SK-N-SH treated with all-trans-retinoic acid at 6 μM for 48 hours (cell line): ENCODE results near the gene CCDC152.

Experiments used
- ARNTL ChIP-seq: fragments of 450-650 bp; formaldehyde crosslinking; IDR thresholded peaks from 2 replicates; pipeline ENCODE4 v1.5.0; 2020; ENCODE audit warnings: low read depth, mild to moderate bottlenecking, moderate library complexity, borderline replicate concordance
- PATZ1 ChIP-seq: fragments of 250-450 bp; sonication (Bioruptor Pico); IDR thresholded peaks from 2 replicates; pipeline ENCODE4 v1.8.0; 2020; ENCODE audit warnings: mild to moderate bottlenecking, moderate library complexity, borderline replicate concordance
- RARB ChIP-seq: fragments of 250-450 bp; sonication (Bioruptor Pico); IDR thresholded peaks from 2 replicates; pipeline ENCODE4 v1.8.0; 2021; ENCODE audit warnings: mild to moderate bottlenecking, moderate library complexity
- SNAI2 ChIP-seq: fragments of 250-450 bp; sonication (Bioruptor Pico); IDR thresholded peaks from 2 replicates; pipeline ENCODE4 v1.5.0; 2020; ENCODE audit warnings: mild to moderate bottlenecking, moderate library complexity
- TSHZ2 ChIP-seq: fragments of 250-450 bp; sonication (Bioruptor Pico); IDR thresholded peaks from 2 replicates; pipeline ENCODE4 v1.5.0; 2020; ENCODE audit warnings: mild to moderate bottlenecking, moderate library complexity

DNA sequence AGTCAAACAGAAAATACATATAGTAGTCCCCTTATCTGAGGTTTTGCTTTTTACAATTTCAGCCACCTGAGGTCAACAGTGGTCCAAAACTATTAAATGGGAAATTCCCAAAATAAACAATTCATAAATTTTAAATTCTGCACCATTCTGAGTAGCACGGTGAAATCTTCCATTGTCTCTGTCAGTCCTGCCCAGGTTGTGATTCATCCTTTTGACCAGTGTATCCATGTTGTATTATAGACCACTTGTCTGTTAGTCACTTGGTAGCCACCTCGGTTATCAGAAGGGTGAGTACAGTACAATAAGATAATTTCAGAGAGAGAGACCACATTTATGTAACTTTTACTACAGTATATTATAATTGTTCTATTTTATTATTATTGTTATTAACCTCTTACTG, 2.8 kb downstream of the CCDC152 start:
- no peak for TF ChIP-seq TSHZ2 (CRISPR knock-in tag)
- no peak for TF ChIP-seq RARB (CRISPR knock-in tag)
- no peak for TF ChIP-seq PATZ1
- no peak for TF ChIP-seq SNAI2 (CRISPR knock-in tag)
- TF ChIP-seq ARNTL (CRISPR knock-in tag): no peak
